ENCODE data around the gene ALX1.

The ALX1 gene

GRCh38 chr12:85280165-85280983 lies at the start of gene ALX1:
ALX1 (plus strand) TSS chr12:85280220; CDS start chr12:85280262, 42 bp downstream.
- no peak for DNase-seq

- no peak for DNase-seq
Observed at GRCh38 chr12:85237327-85237726, 42.7 kb upstream of the ALX1 start.

DNA sequence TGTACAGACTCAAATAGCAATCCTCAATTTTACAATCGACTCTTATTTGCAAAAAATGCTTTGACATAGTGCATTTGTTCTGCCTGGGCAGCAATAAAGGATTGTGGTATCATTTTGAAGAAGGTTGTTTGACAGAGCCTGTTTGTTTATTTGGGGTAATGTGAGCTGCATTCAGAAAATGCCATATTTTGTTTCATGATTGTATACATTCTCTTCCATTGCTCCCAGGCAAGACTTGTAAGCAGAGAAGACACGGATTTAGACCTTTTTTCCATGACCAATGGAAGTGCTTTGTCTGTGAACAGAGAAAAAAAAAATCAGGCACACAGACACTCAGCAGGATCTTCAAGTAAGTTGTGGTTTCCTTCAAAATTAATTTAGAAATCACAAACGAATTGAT lies 35.5 kb upstream of the ALX1 start:
- DNase-seq, result no peak

DNA sequence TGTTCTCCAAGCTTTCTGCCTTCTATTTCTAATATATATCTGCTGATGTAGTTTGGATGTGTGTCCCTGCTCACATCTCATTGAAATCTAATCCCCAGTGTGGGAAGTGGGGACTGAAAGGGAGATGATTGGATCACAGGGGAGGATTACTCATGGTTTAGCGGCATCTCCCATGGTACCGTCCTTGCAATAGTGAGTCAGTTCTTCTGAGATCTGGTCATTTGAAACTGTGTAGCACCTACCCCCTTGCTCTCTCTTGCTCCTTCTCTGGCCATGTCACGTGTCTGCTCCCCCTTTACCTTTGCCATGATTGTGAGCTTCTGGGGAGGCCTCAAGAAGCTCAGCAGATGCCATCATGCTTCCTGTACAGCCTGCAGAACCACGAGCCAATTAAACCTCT lies 26.2 kb upstream of the ALX1 start:
- no peak for DNase-seq

DNA sequence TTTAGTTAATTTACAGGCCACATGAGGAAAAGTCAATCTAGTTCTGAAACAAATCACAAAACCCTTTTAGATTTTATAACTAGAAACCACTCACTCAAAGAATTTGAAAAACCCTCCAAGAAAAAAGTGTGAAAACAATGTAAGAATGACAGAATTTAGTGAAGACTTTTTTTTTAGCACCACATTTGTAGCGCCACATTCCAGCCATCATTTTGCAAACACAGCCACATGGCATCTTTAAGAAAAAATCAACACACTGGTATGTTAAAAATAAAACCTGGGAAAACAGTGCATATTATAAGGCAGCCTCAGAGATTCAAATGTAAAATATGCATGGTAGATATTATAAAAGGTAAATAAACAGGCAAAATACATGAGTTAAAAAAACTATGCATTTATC lies 22.3 kb upstream of the ALX1 start:
- DNase-seq, result no peak

DNA sequence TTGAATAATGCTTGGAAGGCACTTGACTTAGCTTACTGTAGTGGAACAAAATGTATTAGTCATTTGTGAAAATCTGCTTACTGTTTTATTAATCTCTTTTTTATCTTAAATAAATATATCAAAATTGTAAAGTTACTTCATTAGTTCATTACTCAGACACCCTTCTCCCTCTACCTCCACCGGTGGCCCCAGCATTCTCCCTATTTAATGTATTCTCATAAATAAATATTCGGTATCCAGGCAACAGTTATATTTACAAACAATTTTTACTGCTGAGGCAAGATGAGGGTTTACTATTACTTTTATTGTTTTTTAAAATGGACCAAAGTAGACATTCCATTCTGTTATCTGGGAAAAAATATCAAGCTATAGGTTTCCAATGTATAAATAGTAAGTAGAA lies 19.6 kb upstream of the ALX1 start:
- DNase-seq, result no peak

GRCh38 chr12:85260896-85261295 lies 19.1 kb upstream of the ALX1 start:
- DNase-seq, result no peak

GRCh38 chr12:85266356-85266755 lies 13.7 kb upstream of the ALX1 start:
- DNase-seq, result no peak

- no peak for DNase-seq
Observed at GRCh38 chr12:85273381-85274314, 6.4 kb upstream of the ALX1 start.

- DNase-seq, result no peak
Observed at GRCh38 chr12:85274315-85274651, 5.7 kb upstream of the ALX1 start.

GRCh38 chr12:85275374-85275773 lies 4.6 kb upstream of the ALX1 start:
- no peak for DNase-seq

DNA sequence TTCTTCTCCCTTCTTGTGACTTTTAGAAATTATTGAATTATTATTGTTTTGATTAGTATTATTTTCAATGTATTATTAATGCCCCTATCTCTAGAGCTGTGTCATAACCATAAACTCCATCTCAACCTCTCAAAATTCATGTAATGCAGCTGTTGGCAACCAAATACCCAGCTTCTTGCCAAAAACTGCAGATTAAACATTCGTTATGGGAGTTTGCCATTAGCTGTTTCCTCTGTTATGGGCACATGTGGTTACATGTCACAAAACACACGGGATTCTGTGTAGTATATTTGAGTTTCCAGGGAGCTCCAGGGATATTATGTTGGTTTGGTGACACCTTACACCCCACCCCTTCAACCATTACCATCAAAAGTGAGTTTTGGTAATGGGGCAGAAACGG lies 2.8 kb upstream of the ALX1 start:
- DNase-seq, result no peak

DNA sequence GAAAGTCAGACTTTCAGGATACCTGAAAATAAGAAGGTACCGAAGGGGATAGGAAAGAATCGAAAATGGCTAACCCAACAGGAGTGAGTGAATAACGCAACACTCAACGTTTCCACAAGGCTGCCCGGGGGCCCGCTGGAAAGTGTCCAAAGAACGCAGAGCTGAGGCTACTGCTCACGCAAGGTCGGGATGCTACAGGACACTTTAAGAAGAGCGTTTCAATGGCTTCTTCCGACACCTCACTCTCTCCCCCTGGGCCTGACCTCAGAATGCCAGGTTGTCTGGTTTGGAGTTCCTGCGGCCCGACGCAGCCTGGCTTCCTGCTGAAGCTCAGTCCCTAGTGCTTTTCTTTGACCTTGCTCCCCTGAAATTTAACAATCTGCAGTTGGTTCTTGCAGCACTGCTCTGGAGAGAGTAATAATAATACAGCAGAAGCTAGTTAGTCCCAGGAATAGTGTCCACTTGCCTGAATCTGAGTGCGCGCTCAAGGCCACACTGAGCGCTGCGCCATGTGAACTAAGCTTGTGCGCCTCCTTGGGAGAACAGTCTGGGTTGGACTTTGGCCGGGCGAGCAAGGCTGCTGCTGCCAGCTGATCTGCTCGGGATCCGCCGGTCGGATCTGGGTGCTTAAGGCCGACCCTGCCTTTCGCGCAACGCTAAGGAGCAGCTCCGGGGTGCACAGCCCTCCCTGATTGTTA lies 2.0 kb upstream of the ALX1 start:
- DNase-seq, result no peak

DNA sequence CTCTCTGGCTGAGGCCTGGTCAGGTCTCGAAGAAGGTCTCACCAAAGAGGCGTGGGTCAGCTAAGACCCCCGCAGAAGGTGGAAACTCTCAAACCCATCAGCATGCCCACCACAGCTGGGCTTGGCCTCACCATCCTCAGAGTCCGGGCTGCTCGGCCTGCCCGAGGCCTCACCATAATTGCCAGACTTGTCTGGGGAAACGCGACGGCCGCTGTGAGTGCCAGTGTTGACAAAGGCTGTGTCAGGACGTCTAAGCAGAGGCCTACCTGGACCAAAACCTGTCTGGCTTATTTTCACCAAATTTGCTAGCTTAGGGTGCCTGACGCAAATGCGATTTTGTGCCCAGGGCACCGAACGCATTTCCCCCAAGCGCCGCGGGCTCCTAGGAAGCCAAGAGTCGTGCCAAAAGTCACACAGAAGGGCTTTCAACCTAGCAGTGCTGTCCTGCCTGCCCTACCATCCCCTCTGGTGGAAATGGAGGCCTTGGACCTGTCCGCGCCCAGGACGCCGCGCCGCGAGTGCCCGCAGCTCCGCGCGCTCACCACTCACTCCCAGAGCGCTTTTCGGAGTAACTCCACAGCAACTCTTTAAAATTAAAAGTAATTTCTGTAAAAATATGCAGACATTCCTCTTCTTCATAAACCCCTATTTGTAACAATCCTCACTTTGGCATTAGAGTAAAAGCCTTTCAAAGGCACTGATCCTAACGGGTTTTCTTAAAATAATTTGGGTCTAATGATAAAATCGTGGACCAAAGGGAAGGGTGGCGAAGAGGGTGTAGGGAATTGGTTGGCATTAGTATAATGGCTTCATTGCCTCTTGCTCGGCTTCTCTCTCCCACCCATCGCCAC lies 1.2 kb upstream of the ALX1 start:
- no peak for DNase-seq

GRCh38 chr12:85279449-85280164 lies 413 bp upstream of the ALX1 start:
- no peak for DNase-seq

- DNase-seq, result no peak
Observed at GRCh38 chr12:85280984-85281630, 1.1 kb downstream of the ALX1 start.

- DNase-seq, result no peak
Observed at GRCh38 chr12:85281636-85282312, 1.8 kb downstream of the ALX1 start.

GRCh38 chr12:85283560-85283959 lies 3.5 kb downstream of the ALX1 start:
- no peak for DNase-seq

DNA sequence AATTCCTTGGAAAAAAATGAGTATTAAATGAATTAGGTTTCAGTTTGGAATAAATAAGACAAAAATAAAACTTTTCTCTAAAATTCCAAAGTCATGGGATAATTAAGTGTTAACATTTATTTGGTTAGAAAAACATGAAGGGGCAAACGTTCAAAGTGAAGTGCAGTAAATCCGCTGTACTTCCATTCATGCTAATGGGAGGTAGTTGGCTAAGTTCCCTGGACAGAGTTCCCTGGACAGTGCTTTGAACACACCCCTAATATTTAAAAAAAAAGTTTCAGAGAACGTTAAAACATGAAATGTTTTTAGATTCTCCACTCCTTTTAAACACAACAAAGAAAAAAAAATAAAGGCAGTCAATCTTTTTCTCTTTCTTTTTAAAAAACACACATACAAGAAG lies 16.3 kb downstream of the ALX1 start:
- no peak for DNase-seq

- DNase-seq, result no peak
Observed at GRCh38 chr12:85299053-85299452, 19.0 kb downstream of the ALX1 start.

DNA sequence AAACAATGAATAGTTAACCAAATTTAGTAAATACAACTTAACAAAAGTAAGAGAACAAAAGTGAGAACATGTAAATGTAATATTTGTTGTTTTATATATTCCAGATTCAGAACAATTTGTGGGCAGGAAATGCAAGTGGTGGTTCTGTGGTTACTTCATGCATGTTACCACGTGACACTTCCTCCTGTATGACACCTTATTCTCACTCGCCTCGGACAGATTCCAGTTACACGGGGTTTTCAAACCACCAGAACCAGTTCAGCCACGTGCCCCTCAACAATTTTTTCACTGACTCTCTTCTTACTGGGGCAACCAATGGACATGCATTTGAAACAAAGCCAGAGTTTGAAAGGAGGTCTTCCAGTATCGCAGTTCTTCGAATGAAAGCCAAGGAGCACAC lies 21.0 kb downstream of the ALX1 start:
- DNase-seq, result no peak
